EH (cell line): ENCODE results near the gene PCDHAC2.

ENCODE experiments used
- DNase-seq: peaks from one replicate; pipeline ENCODE4 v3.0.0-alpha.2; 2015; ENCODE audit warnings: low read depth

PCDHAC2 gene, protein sequence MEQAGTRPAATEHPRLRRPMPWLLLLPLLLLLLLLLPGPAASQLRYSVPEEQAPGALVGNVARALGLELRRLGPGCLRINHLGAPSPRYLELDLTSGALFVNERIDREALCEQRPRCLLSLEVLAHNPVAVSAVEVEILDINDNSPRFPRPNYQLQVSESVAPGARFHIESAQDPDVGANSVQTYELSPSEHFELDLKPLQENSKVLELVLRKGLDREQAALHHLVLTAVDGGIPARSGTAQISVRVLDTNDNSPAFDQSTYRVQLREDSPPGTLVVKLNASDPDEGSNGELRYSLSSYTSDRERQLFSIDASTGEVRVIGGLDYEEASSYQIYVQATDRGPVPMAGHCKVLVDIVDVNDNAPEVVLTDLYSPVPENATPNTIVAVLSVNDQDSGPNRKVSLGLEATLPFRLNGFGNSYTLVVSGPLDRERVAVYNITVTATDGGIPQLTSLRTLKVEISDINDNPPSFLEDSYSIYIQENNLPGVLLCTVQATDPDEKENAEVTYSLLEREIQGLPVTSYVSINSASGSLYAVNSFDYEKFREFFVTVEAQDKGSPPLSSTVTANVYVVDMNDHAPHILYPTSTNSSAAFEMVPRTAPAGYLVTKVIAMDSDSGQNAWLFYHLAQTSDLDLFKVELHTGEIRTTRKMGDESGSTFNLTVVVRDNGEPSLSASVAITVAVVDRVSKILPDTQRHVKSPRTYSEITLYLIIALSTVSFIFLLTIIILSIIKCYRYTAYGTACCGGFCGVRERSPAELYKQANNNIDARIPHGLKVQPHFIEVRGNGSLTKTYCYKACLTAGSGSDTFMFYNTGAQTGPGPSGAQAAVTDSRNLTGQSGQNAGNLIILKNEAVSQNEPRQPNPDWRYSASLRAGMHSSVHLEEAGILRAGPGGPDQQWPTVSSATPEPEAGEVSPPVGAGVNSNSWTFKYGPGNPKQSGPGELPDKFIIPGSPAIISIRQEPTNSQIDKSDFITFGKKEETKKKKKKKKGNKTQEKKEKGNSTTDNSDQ

DNA sequence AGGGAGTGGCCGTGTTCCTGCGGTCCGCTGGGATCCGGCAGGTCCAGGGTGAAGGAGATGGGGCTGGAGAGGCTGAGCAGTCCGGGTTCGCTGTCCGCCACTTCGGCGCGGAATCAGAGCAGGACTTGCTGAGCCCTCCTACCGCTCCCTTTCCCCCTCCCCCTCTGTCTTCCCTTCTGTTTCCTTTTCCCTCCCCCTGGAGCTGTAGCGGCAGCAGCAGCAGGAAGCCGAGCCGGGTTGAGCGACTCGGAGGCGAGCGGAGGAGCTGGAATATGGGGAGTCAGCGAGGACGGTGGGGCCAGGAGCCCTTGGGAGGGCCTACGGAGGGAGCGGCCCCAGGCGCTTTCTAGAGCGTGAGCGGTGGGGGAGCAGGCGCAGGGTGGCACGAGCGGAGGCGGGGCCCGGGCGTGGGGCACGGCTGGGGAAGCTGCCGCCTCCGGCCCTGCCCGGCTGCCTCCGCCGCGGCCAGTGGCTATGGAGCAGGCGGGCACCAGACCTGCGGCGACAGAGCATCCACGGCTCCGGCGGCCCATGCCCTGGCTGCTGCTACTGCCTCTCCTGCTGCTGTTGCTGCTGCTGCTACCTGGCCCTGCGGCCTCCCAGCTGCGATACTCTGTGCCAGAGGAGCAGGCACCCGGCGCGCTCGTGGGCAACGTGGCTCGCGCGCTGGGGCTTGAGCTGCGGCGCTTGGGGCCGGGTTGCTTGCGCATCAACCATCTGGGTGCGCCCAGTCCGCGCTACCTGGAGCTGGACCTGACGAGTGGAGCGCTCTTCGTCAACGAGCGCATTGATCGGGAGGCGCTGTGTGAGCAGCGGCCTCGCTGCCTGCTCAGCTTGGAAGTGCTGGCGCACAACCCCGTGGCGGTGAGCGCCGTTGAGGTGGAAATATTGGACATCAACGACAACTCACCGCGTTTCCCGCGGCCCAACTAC, at the start of gene PCDHAC2:
Gene PCDHAC2, plus strand, starts transcription at position 184 of the 933 bp plus-strand sequence. Its CDS starts 291 bp downstream, at position 475.
- no peak for DNase-seq

DNA sequence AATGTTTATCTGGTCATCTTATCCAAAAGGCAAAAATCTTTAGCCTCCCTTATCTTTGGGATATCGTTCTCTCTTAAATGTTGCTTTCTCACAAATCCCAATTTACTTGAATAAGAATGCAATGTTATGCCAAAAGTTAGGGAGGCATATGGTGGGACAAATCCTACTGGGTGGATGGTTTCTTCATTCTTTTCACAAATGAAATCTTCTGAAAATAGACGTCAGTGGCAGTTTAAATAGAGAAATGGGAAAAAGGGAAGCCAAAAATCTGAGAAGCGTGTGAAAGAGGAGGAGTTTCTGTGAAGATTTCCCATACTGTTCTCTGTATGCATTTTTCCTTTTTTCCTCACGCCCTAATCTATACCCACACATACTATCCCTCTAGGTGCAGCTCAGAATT, 42.7 kb upstream of the PCDHAC2 start:
- no peak for DNase-seq

DNA sequence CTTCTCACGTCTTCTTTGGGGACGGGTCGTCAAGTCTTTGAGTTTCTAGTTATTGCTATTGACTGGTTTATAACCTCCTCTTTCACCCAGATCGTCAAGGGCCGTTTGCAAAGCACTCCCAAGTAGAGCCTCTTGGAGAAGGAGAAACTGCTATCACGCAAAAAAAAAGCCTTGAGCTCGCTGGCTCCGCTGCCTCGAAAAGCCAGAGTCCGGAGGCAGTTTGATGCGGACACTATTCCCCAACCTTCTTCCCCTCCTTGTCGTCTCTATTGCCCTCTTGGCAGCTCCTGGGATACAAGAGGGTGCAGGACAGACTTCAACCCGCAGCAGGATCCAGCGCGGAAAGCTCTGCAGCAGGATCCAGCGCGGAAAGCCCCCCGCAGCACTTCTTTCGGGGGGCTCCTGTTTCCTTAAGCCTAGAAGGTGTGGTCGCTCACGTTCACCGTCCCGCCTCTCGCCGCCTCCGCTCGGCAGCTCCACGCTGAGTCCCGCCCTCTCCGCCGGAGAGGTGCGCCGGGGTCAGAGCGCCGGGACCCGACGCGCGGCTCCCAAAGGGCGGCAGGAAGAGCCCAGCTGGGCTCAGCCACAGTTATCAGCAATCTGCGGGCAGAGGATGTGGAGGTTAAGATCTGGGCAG, 40.4 kb upstream of the PCDHAC2 start, which contains the start of gene PCDHAC1:
Gene PCDHAC1, plus strand, starts transcription at position 494 of the 637 bp plus-strand sequence. CDS start 594 bp downstream, outside the sequence.
- no peak for DNase-seq

DNA sequence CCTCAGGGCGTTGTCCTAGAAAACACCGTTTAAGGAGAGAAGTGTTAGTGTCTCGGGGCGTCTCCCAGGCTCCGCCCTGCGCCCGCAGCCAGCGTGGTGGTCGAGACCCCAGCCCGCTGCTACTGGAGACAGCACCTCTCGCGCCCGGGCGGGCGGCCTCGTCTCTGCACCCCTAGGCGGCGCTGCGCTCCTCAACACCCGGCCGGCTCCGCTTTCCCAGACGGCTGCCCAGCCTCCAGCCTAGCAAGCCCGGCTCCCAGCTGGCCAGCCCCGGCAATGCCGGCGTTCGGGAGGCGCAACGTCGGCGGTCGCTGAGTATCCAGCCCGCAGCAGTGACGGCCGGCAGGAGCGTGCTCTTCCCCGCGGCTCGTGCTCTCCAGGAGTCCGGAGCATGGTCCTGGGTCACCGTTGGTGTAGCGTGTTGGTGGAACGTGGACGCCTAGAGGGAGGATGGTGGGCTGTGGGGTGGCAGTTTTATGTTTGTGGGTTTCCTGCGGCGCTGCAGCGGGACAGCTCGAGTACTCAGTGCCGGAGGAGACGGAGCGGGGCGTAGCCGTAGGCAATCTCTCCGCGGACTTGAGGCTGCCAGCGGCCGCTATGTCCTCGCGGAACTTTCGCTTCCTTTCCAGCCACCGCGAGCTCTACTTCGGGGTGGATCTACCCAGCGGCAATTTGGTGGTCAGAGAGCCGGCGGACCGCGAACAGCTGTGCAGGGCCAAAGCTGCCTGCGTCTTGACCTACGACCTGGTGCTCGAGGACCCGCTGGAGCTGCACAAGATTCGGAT, 39.6 kb upstream of the PCDHAC2 start:
- peak; percentile 20 for DNase-seq

DNA sequence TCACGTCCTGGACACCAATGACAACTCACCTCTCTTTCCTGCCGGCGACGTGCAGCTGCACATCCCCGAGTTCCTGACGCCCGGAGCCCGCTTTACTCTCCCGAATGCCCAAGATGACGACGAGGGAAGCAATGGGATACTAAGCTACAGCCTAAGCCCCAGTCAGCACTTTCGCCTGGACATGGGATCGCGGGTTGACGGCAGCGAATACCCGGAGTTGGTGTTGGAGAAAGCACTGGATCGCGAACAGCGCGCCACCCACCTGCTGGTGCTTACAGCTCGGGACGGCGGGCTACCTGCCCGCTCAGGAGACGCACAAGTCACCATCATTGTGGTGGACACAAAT, 39.1 kb upstream of the PCDHAC2 start:
- DNase-seq: no peak

DNA sequence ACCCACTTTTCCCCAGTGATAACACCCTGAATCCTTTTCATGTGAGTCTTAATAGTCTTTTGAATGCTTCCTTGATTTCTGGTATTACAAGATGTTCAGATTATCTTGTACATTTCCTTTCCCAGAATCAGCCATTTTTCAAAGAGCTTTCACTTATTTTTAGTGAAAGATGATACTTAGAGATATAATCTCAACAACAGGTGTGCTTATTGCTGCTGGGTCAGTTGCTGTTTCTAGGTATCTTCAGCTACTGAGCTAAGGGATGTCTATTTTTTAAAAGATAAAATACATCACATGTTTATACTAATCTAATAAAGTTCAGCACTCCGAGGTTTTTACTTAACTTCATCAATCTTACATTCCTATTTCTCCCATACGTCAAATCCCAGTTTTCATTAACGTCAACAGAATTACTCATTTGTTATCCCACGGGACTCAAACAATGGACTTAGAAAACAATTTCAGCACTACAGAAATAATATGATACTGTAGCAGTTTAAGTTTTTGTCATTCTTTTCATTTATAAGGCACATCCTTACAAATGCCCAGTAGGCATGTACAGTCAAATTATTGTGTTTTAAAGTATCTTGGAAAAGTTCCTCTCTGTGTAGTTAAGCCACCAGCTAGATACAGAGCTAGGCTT, 31.2 kb upstream of the PCDHAC2 start:
- DNase-seq: no peak

DNA sequence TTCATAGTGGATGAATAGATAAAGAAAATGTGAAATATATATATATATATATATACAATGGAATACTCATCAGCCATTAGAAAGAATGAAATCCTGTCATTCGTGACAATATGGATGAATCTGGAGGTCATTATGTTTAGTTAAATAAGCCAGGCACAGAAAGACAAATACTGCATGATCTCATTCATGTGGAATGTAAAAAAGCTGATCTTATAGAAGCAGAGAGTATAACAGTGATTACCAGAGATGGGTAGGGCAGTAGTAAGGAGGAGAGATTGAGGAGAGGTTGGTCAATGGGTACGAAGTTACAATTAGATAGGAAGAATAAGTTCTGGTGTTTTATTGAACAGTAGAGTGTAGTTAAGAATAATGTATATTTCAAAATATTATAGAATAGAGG, 19.7 kb upstream of the PCDHAC2 start:
- no peak for DNase-seq

DNA sequence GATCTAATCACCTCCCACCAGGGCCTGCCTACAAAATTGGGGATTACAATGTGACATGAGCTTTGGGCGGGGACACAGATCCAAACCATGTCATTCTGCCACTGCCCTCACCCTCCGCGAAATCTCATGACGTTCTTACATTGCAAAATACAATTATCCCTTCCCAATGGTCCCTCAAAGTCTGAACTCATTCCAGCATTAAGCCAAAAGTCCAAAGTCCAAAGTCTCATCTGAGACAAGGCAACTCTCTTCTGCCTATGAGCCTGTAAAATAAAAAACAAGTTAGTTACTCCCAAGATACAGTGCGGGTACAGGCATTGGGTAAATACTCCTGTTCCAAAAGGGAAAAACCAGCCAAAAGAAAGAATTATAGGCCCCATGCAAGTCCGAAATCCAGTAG, 14.6 kb upstream of the PCDHAC2 start:
- DNase-seq: no peak

DNA sequence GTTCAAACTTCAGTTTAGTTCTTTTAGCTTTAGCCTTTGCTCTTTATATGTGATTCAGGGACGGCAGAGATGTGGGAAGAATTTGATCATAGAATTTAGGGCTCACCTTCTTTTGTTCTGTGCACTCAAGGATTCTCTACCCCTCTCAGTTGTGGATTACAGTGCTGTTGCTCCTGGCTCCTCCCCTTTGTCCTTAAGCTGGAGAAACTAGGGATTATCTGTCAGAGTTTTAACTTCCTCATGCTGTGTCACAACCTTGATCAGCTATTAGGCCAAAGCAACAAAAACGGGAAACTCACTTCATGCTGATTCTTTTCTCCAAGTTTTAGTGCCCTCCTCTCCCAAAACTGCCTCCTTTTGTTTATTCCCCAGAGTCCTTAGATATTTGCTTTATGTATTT, 13.0 kb upstream of the PCDHAC2 start:
- DNase-seq: no peak

DNA sequence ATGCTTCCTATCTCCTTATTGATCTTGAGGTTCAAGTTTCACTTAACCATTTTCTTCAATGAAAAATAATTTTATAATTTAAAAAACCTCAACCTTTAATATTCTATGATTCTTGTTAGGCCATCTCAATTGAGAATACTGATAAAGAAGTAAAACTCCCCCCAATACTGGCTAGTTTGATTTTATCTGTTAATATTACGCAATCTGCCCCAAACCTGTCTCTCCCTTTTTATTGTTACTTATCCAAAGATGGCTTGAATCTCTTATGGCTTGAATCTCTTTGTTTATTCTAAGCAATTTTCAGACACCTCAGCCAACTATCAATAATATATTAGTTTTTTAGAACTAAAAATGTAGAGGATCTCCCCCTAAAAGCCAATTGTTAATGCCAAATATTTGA, 4.1 kb upstream of the PCDHAC2 start:
- no peak for DNase-seq

DNA sequence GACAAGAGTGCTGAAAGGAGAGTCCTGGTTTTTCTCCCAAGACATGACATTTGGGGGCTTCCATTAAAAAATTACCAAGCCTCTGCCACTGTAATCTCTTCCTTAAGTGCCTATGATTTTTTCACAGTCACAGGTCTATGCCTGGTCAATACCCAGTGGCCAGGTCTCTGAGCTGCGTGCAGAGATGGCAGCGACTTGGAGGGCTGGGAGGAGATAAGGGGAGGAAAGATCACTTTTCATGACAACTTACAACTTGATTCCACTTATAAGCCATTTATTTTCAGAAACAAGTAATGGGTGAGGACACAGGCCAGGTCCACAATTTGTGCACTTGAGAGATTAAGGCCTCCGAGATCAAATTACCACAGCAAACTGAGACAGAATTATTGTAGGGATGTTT, 1.9 kb upstream of the PCDHAC2 start:
- no peak for DNase-seq

DNA sequence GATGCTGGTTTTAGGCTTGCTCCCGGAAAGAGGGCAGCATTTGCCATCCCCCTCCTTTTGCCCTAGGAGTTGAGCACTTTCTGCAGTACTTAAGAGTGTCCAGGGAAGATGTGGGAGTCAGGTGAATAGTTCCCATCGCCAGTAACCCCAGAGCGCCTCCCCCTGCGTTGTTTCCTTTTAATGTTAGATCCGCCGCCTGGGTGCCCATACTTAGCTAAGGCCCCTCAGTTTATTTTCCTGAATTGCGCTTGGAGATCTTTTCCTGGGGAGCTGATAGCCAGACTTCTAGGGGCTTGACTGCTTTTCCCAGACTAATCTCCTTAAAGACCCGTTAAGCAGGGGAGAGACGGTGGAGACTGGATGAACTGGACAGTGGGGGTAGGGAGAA, 377 bp upstream of the PCDHAC2 start:
- no peak for DNase-seq

DNA sequence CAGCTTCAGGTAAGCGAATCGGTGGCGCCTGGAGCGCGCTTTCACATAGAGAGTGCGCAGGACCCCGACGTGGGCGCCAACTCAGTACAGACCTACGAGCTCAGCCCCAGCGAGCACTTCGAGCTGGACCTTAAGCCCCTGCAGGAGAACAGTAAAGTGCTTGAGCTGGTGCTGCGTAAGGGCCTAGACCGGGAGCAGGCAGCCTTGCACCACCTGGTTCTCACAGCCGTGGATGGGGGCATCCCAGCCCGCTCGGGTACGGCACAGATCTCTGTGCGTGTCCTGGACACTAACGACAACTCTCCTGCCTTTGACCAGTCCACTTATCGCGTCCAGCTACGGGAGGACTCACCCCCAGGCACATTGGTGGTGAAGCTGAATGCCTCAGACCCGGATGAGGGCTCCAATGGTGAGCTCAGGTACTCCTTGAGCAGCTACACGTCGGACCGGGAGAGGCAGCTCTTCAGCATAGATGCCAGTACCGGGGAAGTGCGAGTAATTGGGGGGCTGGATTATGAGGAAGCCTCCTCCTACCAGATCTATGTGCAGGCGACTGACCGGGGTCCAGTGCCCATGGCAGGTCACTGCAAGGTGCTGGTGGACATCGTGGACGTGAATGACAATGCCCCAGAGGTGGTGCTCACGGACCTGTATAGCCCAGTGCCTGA, 1.1 kb downstream of the PCDHAC2 start:
- DNase-seq: no peak

DNA sequence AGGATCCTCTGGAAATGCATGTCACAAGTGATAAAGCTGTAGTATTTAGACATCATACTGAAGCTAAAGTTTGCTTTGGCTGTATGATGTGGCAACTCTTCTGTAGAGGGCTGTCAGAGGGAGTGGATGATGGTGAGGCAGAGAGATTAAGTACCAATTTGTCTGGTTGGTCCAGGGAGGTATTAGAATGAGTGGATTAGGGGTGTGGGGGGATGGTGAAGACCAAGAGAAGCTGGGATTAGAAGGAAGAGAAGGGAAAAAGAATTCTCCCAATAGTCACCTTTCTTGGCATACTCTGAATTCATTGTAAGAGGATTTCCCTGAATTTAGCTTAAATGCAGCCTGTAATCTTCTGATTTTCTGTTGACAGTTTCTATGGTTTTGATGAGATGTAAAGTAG, 3.6 kb downstream of the PCDHAC2 start:
- DNase-seq: no peak

DNA sequence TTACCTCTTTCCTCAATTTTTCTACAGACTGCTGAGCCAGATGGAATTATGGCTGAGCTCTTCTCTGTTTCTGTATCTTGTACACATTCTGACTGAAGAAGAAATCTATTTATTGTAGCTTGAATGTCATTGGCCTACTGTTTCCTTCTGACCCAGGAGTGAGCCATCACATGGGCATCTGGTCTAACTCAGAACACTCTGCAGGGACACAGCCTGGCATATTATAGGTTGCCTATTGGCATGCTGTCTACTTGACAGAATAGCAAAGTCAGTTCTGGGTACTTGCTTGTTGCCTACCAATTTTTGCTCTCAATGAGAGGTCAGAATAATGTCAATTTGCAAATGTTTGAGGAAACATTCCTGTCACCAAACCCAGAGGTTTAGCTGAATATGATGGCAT, 7.3 kb downstream of the PCDHAC2 start:
- no peak for DNase-seq

DNA sequence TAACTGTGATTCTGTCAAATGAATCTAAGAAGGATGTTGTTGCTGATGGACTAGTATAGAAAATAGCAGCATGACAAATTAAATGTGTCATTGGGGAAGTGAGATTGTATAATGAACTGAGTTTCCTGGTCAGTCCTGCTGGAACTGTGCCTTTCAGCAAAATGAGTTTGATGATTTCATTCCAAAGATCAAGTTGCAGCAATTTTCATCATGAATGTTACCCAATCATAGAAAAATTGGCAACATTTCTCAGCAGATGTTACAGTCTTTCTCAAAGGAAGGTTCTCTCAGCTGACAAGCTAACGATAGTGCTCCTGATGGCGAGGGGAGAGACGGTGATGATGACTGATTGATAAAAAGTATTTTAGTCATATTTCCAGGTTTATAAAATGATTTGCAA, 10.7 kb downstream of the PCDHAC2 start:
- no peak for DNase-seq

DNA sequence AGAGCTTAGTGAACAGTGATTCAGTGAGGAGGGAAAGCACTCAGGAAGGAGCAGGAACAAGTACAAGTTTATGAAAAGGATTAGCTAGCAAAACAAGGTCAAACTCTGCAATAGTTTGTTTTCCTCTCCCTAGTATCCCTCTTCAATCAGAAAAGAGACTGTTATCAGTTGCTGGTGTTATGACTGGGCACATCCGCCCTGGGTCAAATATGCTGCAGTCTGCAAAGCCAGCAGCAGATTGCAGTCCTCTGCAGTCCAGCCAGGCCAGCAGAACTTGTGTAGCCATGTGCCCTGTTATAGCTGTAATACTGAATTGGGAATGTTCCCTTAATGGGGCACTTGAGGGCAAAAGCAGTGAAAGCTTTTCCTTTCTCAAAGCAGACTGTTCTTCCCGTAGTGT, 12.0 kb downstream of the PCDHAC2 start:
- no peak for DNase-seq

DNA sequence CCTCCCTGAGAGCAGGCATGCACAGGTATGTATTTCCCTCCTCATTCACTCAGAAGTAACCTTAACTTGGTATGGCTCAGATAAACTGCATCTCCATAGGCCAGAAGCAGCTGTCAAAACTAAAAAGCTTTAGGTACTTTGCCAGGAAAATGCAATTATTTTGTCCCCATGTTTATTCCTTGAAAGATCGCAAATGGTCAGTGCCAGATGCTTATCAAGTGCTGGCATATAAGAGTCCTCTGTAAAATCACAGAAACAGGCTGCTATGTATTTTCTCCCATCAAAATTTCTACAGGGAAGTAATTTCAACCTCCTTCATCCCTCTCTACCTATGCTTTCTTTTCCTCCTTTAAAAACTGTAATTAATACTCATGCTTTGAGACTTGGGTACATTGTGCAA, 12.7 kb downstream of the PCDHAC2 start:
- DNase-seq: no peak

DNA sequence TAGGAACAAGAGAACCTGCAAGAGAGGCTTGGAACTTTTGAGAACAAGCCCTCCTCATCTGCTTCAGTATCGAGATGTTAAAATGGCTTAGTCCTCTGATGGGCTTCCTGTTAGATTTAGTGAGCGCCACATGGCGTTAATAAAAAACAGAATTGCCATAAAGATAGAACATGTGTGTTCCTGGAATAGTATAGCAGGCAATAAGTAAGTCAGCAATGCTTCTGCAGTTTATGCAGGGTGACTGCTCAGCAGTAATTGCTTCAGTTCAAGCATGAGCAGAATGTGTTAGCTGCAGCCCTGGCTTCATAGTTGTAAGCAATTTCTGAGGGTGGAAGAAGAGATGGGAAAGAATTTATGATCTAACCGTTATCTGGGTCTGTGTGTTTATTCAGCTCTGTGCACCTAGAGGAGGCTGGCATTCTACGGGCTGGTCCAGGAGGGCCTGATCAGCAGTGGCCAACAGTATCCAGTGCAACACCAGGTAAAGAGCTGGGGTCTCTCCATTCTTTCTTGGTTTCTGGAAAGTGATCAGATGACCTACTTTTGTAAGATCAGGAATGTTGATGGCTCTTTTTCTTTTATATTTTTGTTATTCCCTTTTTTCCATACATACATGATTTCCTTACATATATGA, 15.9 kb downstream of the PCDHAC2 start:
- no peak for DNase-seq
